Lung (tissue), 12 donors: ENCODE data around the gene GLIS2. TPM values are rescaled to one million over a fixed set of nuclear protein-coding genes. Genes with fewer than 3 reads are reported as not detected.

Experiments
- ATAC-seq: fragments of 200-7000 bp; cut with Tn5 transposase; one replicate; pipeline ENCODE4 v1.9.1; 2020; ENCODE audit warnings: moderate number of reproducible peaks; ENCODE audit not compliant: insufficient read depth, low FRiP score
- DNase-seq, 3 donors: peaks; one replicate each; pipeline ENCODE4 v3.0.0-alpha.2; 2013 to 2017
- H3K27ac ChIP-seq, 2 donors: one replicate each; pipeline ENCODE4 v1.5.1; 2013; ENCODE audit warnings: mild to moderate bottlenecking in 2 of 2, moderate library complexity in 2 of 2, control low read depth in 1 of 2, inconsistent platforms in 1 of 2, low read depth in 1 of 2, low read length in 1 of 2
- H3K27me3 ChIP-seq, 3 donors: one replicate each; pipeline ENCODE4 v1.5.1; 2013; ENCODE audit warnings: low read length in 2 of 3; ENCODE audit not compliant: control insufficient read depth in 3 of 3, insufficient read depth in 3 of 3
- H3K36me3 ChIP-seq, 4 donors: one replicate each; pipeline ENCODE4 v1.5.1; 2013; ENCODE audit warnings: low read length in 4 of 4, mild to moderate bottlenecking in 1 of 4, moderate library complexity in 1 of 4; ENCODE audit not compliant: control insufficient read depth in 4 of 4, insufficient read depth in 4 of 4
- H3K4me1 ChIP-seq, 5 donors: one replicate each; pipeline ENCODE4 v1.5.1; 2013; ENCODE audit warnings: low read length in 5 of 5, mild to moderate bottlenecking in 2 of 5, moderate library complexity in 1 of 5; ENCODE audit not compliant: control insufficient read depth in 5 of 5, insufficient read depth in 5 of 5
- H3K4me3 ChIP-seq: one replicate; pipeline ENCODE4 v1.5.1; 2013; ENCODE audit warnings: mild to moderate bottlenecking, control low read depth, moderate library complexity
- H3K9ac ChIP-seq, 2 donors: one replicate each; pipeline ENCODE4 v1.5.1; 2013; ENCODE audit warnings: low read length in 2 of 2, control low read depth in 1 of 2; ENCODE audit not compliant: insufficient read depth in 1 of 2
- H3K9me3 ChIP-seq, 4 donors: one replicate each; pipeline ENCODE4 v1.5.1; 2013; ENCODE audit warnings: low read length in 3 of 4, mild to moderate bottlenecking in 1 of 4, moderate library complexity in 1 of 4; ENCODE audit not compliant: control insufficient read depth in 4 of 4, insufficient read depth in 3 of 4
- WGBS, 2 donors: extraction: QIAGEN DNeasy Blood & Tissue Kit; methylation state at CpG; one replicate each; pipeline ENCODE4 v1.1.7; 2013; 5-methylcytosine and 5-hydroxymethylcytosine counted together
- polyA plus RNA-seq, 2 donors: library from polyadenylated mRNA; stranded (reverse); fragments of 200-250 nt; gene quantifications; one replicate each; pipeline ENCODE4 v1.2.1, GENCODE V29; 2013
- total RNA-seq, 2 donors: library from RNA; depleted of rRNA in 1 of 2; stranded (reverse); fragments of >200 nt in 1 of 2; gene quantifications; one replicate each; pipeline ENCODE4 v1.2.1, GENCODE V29; 2014 to 2021
- TF ChIP-seq, protein P1 (sequence below): IDR thresholded peaks from 2 replicates; pipeline ENCODE4 v1.5.1; 2012; ENCODE audit warnings: mild to moderate bottlenecking; ENCODE audit errors: control extremely low read depth, extremely low read depth
- donor health status: control.
- donor health status: control.
- donor health status: Bipolar disorder and iron deficiency.
- donor health status: healthy.
- donor health status: DM: yes; HTN: yes; CAD: no.

Gene GLIS2
- total and polyA plus RNA-seq, 4 donors: 8.8 to 25.5 (median 14.9) TPM

DNA sequence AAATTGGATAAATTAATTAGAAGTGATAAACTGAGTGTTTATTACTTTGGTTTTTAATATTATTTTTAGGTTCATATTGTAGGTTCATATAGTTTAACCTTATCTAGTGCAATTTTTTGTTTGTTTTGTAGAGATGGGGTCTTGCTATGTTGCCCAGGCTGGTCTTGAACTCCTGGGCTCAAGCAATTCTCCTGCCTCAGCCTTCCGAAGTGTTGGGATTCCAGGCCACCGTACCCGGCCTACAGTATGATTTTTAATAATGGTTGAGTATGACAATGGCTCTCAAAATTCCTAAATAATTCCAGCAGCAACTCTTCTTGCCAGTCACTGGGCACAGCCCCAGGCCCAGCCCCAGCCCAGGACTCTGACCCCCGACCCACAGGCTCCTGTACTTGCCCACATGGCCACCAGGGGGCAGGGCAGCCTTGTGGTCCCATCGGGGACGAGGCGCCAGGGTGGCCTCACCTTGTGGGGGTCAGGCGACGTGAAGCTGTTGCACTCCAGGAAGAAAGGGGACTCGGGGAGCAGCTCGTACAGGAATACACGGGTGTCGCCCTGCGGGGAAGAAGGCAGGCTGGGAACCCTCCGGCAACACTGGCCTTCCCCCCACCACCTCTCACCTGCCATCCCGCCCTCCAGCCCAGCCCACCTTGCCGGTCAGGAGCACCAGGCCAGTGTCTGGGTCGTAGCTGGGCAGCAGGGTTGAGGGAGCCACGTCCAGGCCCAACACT lies 43.1 kb downstream of the GLIS2 start:
- Histone ChIP-seq H3K9ac (no peak overlapping the region), H3K4me1 (no peaks in the 10 kb centered on the region), H3K27ac (peak overlapping the region in 1 of 2 donors; percentile 7), H3K4me3 (no peak overlapping the region), H3K9me3 (no peaks in the 10 kb centered on the region), H3K27me3 (no peaks in the 10 kb centered on the region), H3K36me3 (peaks cover 0 to 49% (median 1%) of the 10 kb centered on the region in 4 donors)
- WGBS, 2 donors: 48 to 67% methylated on average over 19 of the region's 19 CpGs
- ATAC-seq (peak; percentile 54), DNase-seq (peak in 2 of 3 donors; percentile 40 to 64)
- TF ChIP-seq, protein P1, sequence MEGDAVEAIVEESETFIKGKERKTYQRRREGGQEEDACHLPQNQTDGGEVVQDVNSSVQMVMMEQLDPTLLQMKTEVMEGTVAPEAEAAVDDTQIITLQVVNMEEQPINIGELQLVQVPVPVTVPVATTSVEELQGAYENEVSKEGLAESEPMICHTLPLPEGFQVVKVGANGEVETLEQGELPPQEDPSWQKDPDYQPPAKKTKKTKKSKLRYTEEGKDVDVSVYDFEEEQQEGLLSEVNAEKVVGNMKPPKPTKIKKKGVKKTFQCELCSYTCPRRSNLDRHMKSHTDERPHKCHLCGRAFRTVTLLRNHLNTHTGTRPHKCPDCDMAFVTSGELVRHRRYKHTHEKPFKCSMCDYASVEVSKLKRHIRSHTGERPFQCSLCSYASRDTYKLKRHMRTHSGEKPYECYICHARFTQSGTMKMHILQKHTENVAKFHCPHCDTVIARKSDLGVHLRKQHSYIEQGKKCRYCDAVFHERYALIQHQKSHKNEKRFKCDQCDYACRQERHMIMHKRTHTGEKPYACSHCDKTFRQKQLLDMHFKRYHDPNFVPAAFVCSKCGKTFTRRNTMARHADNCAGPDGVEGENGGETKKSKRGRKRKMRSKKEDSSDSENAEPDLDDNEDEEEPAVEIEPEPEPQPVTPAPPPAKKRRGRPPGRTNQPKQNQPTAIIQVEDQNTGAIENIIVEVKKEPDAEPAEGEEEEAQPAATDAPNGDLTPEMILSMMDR: peak; percentile 59

DNA sequence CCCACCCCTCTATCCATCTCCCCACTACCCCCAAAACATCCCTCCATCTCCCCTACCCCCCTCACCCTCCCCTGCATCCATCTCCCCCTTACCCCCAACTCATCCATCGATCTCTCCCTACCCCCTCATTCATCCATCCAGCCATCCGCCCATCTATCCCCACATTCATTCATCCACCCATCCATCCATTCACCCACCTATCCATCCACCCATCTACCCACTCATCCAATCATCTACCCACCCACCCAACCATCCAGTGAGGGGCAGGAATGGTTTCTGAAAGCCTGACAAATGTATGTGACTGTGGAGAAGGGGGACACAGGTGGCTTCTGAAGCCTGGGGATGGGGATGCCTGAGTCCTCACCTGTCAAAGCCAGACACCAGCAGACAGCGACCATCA lies 44.0 kb downstream of the GLIS2 start:
- Histone ChIP-seq H3K27ac (no peak overlapping the region), H3K9ac (no peak overlapping the region), H3K9me3 (no peaks in the 10 kb centered on the region), H3K4me3 (no peak overlapping the region), H3K4me1 (no peaks in the 10 kb centered on the region), H3K27me3 (no peaks in the 10 kb centered on the region), H3K36me3 (peaks cover 0 to 55% (median 1%) of the 10 kb centered on the region in 4 donors)
- no peak for DNase-seq
- ATAC-seq: no peak
- TF ChIP-seq, protein P1: no peak
- 92 to 96% methylated on average over 3 of the region's 3 CpGs for WGBS, 2 donors

DNA sequence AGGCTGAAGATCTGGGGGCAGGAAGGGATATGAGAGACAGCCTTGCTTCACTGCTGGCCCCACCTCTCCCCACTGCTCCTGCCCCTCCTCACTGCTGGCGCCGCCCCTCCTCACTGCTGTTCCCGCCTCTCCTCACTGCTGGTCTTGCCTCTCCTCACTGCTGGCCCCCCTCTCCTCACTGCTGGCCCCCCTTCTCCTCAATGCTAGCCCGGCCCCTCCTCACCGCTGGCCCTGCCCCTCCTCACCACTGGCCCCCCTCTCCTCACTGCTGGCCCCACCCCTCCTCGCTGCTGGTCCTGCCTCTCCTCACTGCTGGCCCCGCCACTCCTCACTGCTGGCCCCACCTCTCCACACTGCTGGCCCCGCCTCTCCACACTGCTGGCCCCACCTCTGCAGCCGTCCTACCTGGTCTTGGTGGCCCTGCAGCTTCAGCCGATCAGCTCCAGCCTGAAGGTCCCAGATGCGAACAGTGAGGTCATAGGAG lies 44.7 kb downstream of the GLIS2 start:
- Histone ChIP-seq H3K27ac (no peak overlapping the region), H3K9me3 (no peaks in the 10 kb centered on the region), H3K9ac (no peak overlapping the region), H3K4me1 (no peaks in the 10 kb centered on the region), H3K36me3 (peaks cover 0 to 57% (median 1%) of the 10 kb centered on the region in 4 donors), H3K4me3 (no peak overlapping the region), H3K27me3 (no peaks in the 10 kb centered on the region)
- ATAC-seq: no peak
- WGBS, 2 donors: 85 to 86% methylated on average over 10 to 11 of the region's 11 CpGs
- TF ChIP-seq, protein P1: no peak
- peak in 1 of 3 donors; percentile 35 for DNase-seq
